Left forelimb (tissue), 1 donor: Measurements from ENCODE around the gene HSD11B1L.
A peak's percentile ranks its signal among the peaks of the same experiment; 100 is the strongest.

Experiments used
- DNase-seq: peaks from one replicate; pipeline ENCODE4 v3.0.0-alpha.2; 2018; ENCODE audit warnings: low spot score

The HSD11B1L gene

GRCh38 chr19:5680437-5681368, at the start of gene HSD11B1L, which contains the start of gene MICOS13:
HSD11B1L (plus strand) TSS chr19:5681027; CDS start chr19:5684833, 3,806 bp downstream.
MICOS13 (minus strand) TSS chr19:5680516; CDS start chr19:5680486, 30 bp downstream.
- DNase-seq = peak; percentile 98

- no peak for DNase-seq
Observed at GRCh38 chr19:5631567-5632240, 49.1 kb upstream of the HSD11B1L start.

- no peak for DNase-seq
Observed at GRCh38 chr19:5632241-5632612, 48.6 kb upstream of the HSD11B1L start.

- DNase-seq = no peak
Observed at GRCh38 chr19:5632657-5633056, 48.2 kb upstream of the HSD11B1L start.

- no peak for DNase-seq
Observed at GRCh38 chr19:5635427-5635826, 45.4 kb upstream of the HSD11B1L start.

GRCh38 chr19:5637971-5638370, 42.9 kb upstream of the HSD11B1L start:
- no peak for DNase-seq

- DNase-seq = no peak
Observed at GRCh38 chr19:5641171-5641570, 39.7 kb upstream of the HSD11B1L start.

- no peak for DNase-seq
Observed at GRCh38 chr19:5642204-5642603, 38.6 kb upstream of the HSD11B1L start.

GRCh38 chr19:5643060-5643459, 37.8 kb upstream of the HSD11B1L start:
- no peak for DNase-seq

GRCh38 chr19:5644037-5644436, 36.8 kb upstream of the HSD11B1L start:
- DNase-seq = no peak

- no peak for DNase-seq
Observed at GRCh38 chr19:5645409-5645808, 35.4 kb upstream of the HSD11B1L start.

GRCh38 chr19:5646703-5647102, 34.1 kb upstream of the HSD11B1L start:
- no peak for DNase-seq

- no peak for DNase-seq
Observed at GRCh38 chr19:5648464-5648863, 32.4 kb upstream of the HSD11B1L start.

- no peak for DNase-seq
Observed at GRCh38 chr19:5651361-5651760, 29.5 kb upstream of the HSD11B1L start.

- no peak for DNase-seq
Observed at GRCh38 chr19:5652261-5652660, 28.6 kb upstream of the HSD11B1L start.

- no peak for DNase-seq
Observed at GRCh38 chr19:5654931-5655330, 25.9 kb upstream of the HSD11B1L start.

- DNase-seq = no peak
Observed at GRCh38 chr19:5655412-5655811, 25.4 kb upstream of the HSD11B1L start.

- DNase-seq = no peak
Observed at GRCh38 chr19:5661483-5661882, 19.3 kb upstream of the HSD11B1L start.

- DNase-seq = no peak
Observed at GRCh38 chr19:5663904-5664303, 16.9 kb upstream of the HSD11B1L start.

GRCh38 chr19:5664515-5664914, 16.3 kb upstream of the HSD11B1L start:
- DNase-seq = no peak

- no peak for DNase-seq
Observed at GRCh38 chr19:5665781-5666513, 14.9 kb upstream of the HSD11B1L start.

- DNase-seq = peak; percentile 59
Observed at GRCh38 chr19:5666921-5667610, 13.8 kb upstream of the HSD11B1L start.
